Dendritic cell treated with granulocyte-macrophage colony-stimulating factor and Interleukin-4, amounts not matched to agents 40 ng/mL and 50 ng/mL, for 4 days (primary cell): ENCODE results near the gene PMAIP1.
"Not testable (repeated sequence)": the region's sequence is repeated elsewhere in the genome, so short reads cannot be mapped to it uniquely, and the experiment has no call there.

Source experiments
- H3K27ac Mint-ChIP-seq: one replicate; pipeline ENCODE4 v1.8.0; 2022; ENCODE audit warnings: mild to moderate bottlenecking, mixed read lengths
- H3K27me3 Mint-ChIP-seq: one replicate; pipeline ENCODE4 v1.8.0; 2022; ENCODE audit warnings: mild to moderate bottlenecking, mixed read lengths
- H3K36me3 Mint-ChIP-seq: one replicate; pipeline ENCODE4 v1.8.0; 2022; ENCODE audit warnings: low read depth, mixed read lengths
- H3K4me1 Mint-ChIP-seq: one replicate; pipeline ENCODE4 v1.8.0; 2022; ENCODE audit warnings: low read depth, mixed read lengths
- H3K4me3 Mint-ChIP-seq: one replicate; pipeline ENCODE4 v1.8.0; 2022; ENCODE audit warnings: mild to moderate bottlenecking, moderate library complexity, mixed read lengths
- H3K9me3 Mint-ChIP-seq: one replicate; pipeline ENCODE4 v1.8.0; 2022; ENCODE audit warnings: mixed read lengths
- intact Hi-C: fragments of 100-400 bp; cut with micrococcal nuclease; formaldehyde crosslinking; loops from one replicate; pipeline ENCODE4 v1.15.0; 2022

PMAIP1 gene

GRCh38 chr18:59899298-59900221 is at the start of gene PMAIP1:
Gene PMAIP1 (plus strand): TSS chr18:59899996. CDS start chr18:59900178, 182 bp downstream.
- Mint-ChIP-seq H3K36me3 (peaks cover 9% of the 10 kb centered on the region), H3K9me3 (no peaks in the 10 kb centered on the region), H3K27ac (peak within 1 kb of the TSS; percentile 89), H3K4me3 (peak within 1 kb of the TSS; percentile 90), H3K4me1 (peaks cover 26% of the 10 kb centered on the region), H3K27me3 (peaks cover 5% of the 10 kb centered on the region)
- intact Hi-C loops, result loop anchor here (5.0 kb wide), 1 partner anchor 43 kb away; no protein-coding TSS in a partner anchor

GRCh38 chr18:59851784-59852399 is 47.9 kb upstream of the PMAIP1 start:
- H3K27ac Mint-ChIP-seq, result no peak overlapping the region
- intact Hi-C loops, result no loop called here
- H3K36me3 Mint-ChIP-seq, result no peaks in the 10 kb centered on the region

GRCh38 chr18:59852548-59852947 is 47.2 kb upstream of the PMAIP1 start:
- peaks cover 5% of the 10 kb centered on the region for H3K4me1 Mint-ChIP-seq
- no peak overlapping the region for H3K27ac Mint-ChIP-seq
- H3K27me3 Mint-ChIP-seq, result peaks cover 5% of the 10 kb centered on the region
- H3K4me3 Mint-ChIP-seq, result no peak overlapping the region
- H3K9me3 Mint-ChIP-seq, result no peaks in the 10 kb centered on the region
- H3K36me3 Mint-ChIP-seq, result no peaks in the 10 kb centered on the region
- intact Hi-C loops, result no loop called here

More at GRCh38 chr18:59851784-59852399, 47.9 kb upstream of the PMAIP1 start:
- Mint-ChIP-seq H3K27me3 (peaks cover 5% of the 10 kb centered on the region), H3K9me3 (no peaks in the 10 kb centered on the region), H3K4me1 (peaks cover 5% of the 10 kb centered on the region), H3K4me3 (no peak overlapping the region)

GRCh38 chr18:59853380-59853779 is 46.4 kb upstream of the PMAIP1 start:
- H3K4me1 Mint-ChIP-seq, result peaks cover 5% of the 10 kb centered on the region
- no peaks in the 10 kb centered on the region for H3K27me3 Mint-ChIP-seq
- no peaks in the 10 kb centered on the region for H3K36me3 Mint-ChIP-seq
- no peak overlapping the region for H3K27ac Mint-ChIP-seq
- intact Hi-C loops, result no loop called here
- H3K4me3 Mint-ChIP-seq, result no peak overlapping the region
- H3K9me3 Mint-ChIP-seq, result no peaks in the 10 kb centered on the region

- H3K4me1 Mint-ChIP-seq, H3K9me3 Mint-ChIP-seq, H3K4me3 Mint-ChIP-seq, H3K36me3 Mint-ChIP-seq, H3K27ac Mint-ChIP-seq, H3K27me3 Mint-ChIP-seq, intact Hi-C loops: not testable (repeated sequence)
Measured at GRCh38 chr18:59853988-59854387, 45.8 kb upstream of the PMAIP1 start.

- no peaks in the 10 kb centered on the region for H3K9me3 Mint-ChIP-seq
- peaks cover 12% of the 10 kb centered on the region for H3K4me1 Mint-ChIP-seq
- intact Hi-C loops, result no loop called here
- H3K27ac Mint-ChIP-seq, result no peak overlapping the region
- peaks cover 2% of the 10 kb centered on the region for H3K27me3 Mint-ChIP-seq
- no peaks in the 10 kb centered on the region for H3K36me3 Mint-ChIP-seq
- H3K4me3 Mint-ChIP-seq, result no peak overlapping the region
Measured at GRCh38 chr18:59861009-59861408, 38.8 kb upstream of the PMAIP1 start.

GRCh38 chr18:59861963-59862819 is 37.6 kb upstream of the PMAIP1 start:
- peaks cover 2% of the 10 kb centered on the region for H3K27me3 Mint-ChIP-seq
- H3K36me3 Mint-ChIP-seq, result no peaks in the 10 kb centered on the region
- no peak overlapping the region for H3K27ac Mint-ChIP-seq
- no peaks in the 10 kb centered on the region for H3K9me3 Mint-ChIP-seq
- intact Hi-C loops, result no loop called here
- H3K4me3 Mint-ChIP-seq, result no peak overlapping the region
- H3K4me1 Mint-ChIP-seq, result peaks cover 12% of the 10 kb centered on the region

- no peak overlapping the region for H3K27ac Mint-ChIP-seq
- no peak overlapping the region for H3K4me3 Mint-ChIP-seq
Measured at GRCh38 chr18:59865241-59865986, 34.4 kb upstream of the PMAIP1 start.

GRCh38 chr18:59866551-59867269 is 33.1 kb upstream of the PMAIP1 start:
- H3K4me3 Mint-ChIP-seq, result no peak overlapping the region
- H3K36me3 Mint-ChIP-seq, result no peaks in the 10 kb centered on the region
- peaks cover 2% of the 10 kb centered on the region for H3K27me3 Mint-ChIP-seq
- no peaks in the 10 kb centered on the region for H3K9me3 Mint-ChIP-seq
- peaks cover 12% of the 10 kb centered on the region for H3K4me1 Mint-ChIP-seq
- intact Hi-C loops, result no loop called here
- H3K27ac Mint-ChIP-seq, result no peak overlapping the region

More at GRCh38 chr18:59865241-59865986, 34.4 kb upstream of the PMAIP1 start:
- H3K4me1 Mint-ChIP-seq, result peaks cover 12% of the 10 kb centered on the region
- no peaks in the 10 kb centered on the region for H3K36me3 Mint-ChIP-seq
- H3K27me3 Mint-ChIP-seq, result peaks cover 2% of the 10 kb centered on the region
- no peaks in the 10 kb centered on the region for H3K9me3 Mint-ChIP-seq
- intact Hi-C loops, result no loop called here

GRCh38 chr18:59867337-59868104 is 32.3 kb upstream of the PMAIP1 start:
- intact Hi-C loops, result no loop called here
- no peaks in the 10 kb centered on the region for H3K27me3 Mint-ChIP-seq
- no peak overlapping the region for H3K4me3 Mint-ChIP-seq
- no peaks in the 10 kb centered on the region for H3K36me3 Mint-ChIP-seq
- H3K9me3 Mint-ChIP-seq, result no peaks in the 10 kb centered on the region
- peaks cover 7% of the 10 kb centered on the region for H3K4me1 Mint-ChIP-seq
- no peak overlapping the region for H3K27ac Mint-ChIP-seq

GRCh38 chr18:59870623-59871130 is 29.1 kb upstream of the PMAIP1 start:
- Mint-ChIP-seq H3K4me1 (peaks cover 4% of the 10 kb centered on the region), H3K27ac (no peak overlapping the region), H3K36me3 (no peaks in the 10 kb centered on the region), H3K27me3 (no peaks in the 10 kb centered on the region), H3K9me3 (no peaks in the 10 kb centered on the region), H3K4me3 (no peak overlapping the region)
- intact Hi-C loops, result no loop called here

- Mint-ChIP-seq H3K27ac (no peak overlapping the region), H3K4me3 (no peak overlapping the region), H3K4me1 (peaks cover 13% of the 10 kb centered on the region), H3K36me3 (no peaks in the 10 kb centered on the region), H3K9me3 (no peaks in the 10 kb centered on the region), H3K27me3 (no peaks in the 10 kb centered on the region)
- intact Hi-C loops, result no loop called here
Measured at GRCh38 chr18:59871711-59872362, 28.0 kb upstream of the PMAIP1 start.
